DOHH2 (cell line): ENCODE measurements around the gene MARCHF3.
"Not testable (repeated sequence)": the region's sequence is repeated elsewhere in the genome, so short reads cannot be mapped to it uniquely, and the experiment has no call there.

Experiments
- CTCF ChIP-seq: fragments of 200-600 bp; sonication (generic); IDR thresholded peaks from one replicate; pipeline ENCODE4 v1.5.1; 2014; ENCODE audit warnings: antibody characterized with exemption, mild to moderate bottlenecking, low read depth, low read length; ENCODE audit not compliant: poor library complexity, severe bottlenecking
- EZH2phosphoT487 ChIP-seq: fragments of 200-600 bp; sonication (generic); IDR thresholded peaks from 2 replicates; pipeline ENCODE4 v1.6.1; 2017; ENCODE audit warnings: borderline replicate concordance, mild to moderate bottlenecking, antibody characterized with exemption, low read length, moderate library complexity, mixed read lengths

- TF ChIP-seq CTCF, EZH2phosphoT487: not testable (repeated sequence)
Observed at GRCh38 chr5:126839407-126839806, 191.0 kb downstream of the MARCHF3 start.
